ENCODE data around the gene PLCB1. TPM values are rescaled to one million over a fixed set of nuclear protein-coding genes. Genes with fewer than 3 reads are reported as not detected.

PLCB1 gene
- total and polyA plus RNA-seq, 2 of the 4 experiments (the other 2 are of a cell fraction), result 5.6 to 16.1 TPM

GRCh38 chr20:8525017-8525343 is 392.9 kb downstream of the PLCB1 start:
- DNase-seq (no peak), ATAC-seq (ENCODE audit: low read depth) (no peak)
- H4K20me1 ChIP-seq (ENCODE audit: insufficient read depth, low read length), result no peaks in the 10 kb centered on the region
- BruUV-seq (replicated peaks), result no TSS peak
- H3K9ac ChIP-seq (ENCODE audit: low read depth, low read length), result no peak overlapping the region
- ChIA-PET CTCF (no interaction called here), POLR2A (ENCODE audit: unreplicated experiment) (no interaction called here)
- no peaks in the 10 kb centered on the region; the same call in 1 of the 2 replicates for H3K4me1 ChIP-seq (ENCODE audit: control insufficient read depth, insufficient read depth, low read length)
- H3K4ac ChIP-seq (ENCODE audit: low read depth, low read length), result no peak overlapping the region
- dilution Hi-C loops (cut with HindIII; ENCODE audit: low sequenced_read_pairs, unreplicated experiment) (no loop called here), in situ Hi-C loops (cut with MboI; ENCODE audit: low sequenced_read_pairs) (no loop called here), intact Hi-C loops (cut with micrococcal nuclease) (no loop called here)
- H3K36me3 ChIP-seq (ENCODE audit: control insufficient read depth, insufficient read depth, low read length), result no peaks in the 10 kb centered on the region
- H3K27ac ChIP-seq (ENCODE audit: insufficient read depth, low read length), result no peak overlapping the region
- H2AFZ ChIP-seq (replicated peaks; ENCODE audit: low read length, poor library complexity), result no peak overlapping the region
- no peaks in the 10 kb centered on the region for H3K9me1 ChIP-seq (ENCODE audit: insufficient read depth, low read length)
- no peak overlapping the region for H2BK15ac ChIP-seq (ENCODE audit: low read depth, low read length)
- no peak overlapping the region for H2BK5ac ChIP-seq (ENCODE audit: low read depth, low read length, poor library complexity, severe bottlenecking)
- no peak overlapping the region for H2AK5ac ChIP-seq (ENCODE audit: low read depth, low read length)
- no peak overlapping the region for H2BK20ac ChIP-seq (ENCODE audit: low read depth, low read length)
- no peak overlapping the region for H3K4me2 ChIP-seq (ENCODE audit: low read depth, low read length)
- H2AK9ac ChIP-seq (replicated peaks; ENCODE audit: low read depth, low read length, poor library complexity), result no peak overlapping the region
- no peak overlapping the region for H3K18ac ChIP-seq (ENCODE audit: low read depth, low read length)
- no peak overlapping the region; the same call in 1 of the 2 replicates for H4K91ac ChIP-seq (ENCODE audit: insufficient read depth, low read depth, low read length)
- H3K27me3 ChIP-seq (ENCODE audit: control insufficient read depth, insufficient read depth, low read length), result no peaks in the 10 kb centered on the region
- no peaks in the 10 kb centered on the region for H3K9me3 ChIP-seq (ENCODE audit: control insufficient read depth, insufficient read depth, low read length)
- no peak overlapping the region for H4K5ac ChIP-seq (ENCODE audit: low read depth, low read length)
- H3K56ac ChIP-seq (ENCODE audit: extremely low read depth, insufficient read depth, low read length), result no peak overlapping the region
- TF ChIP-seq SMC3 (IDR thresholded peaks at IDR 0.05; ENCODE audit: low read depth, low read length) (no peak), MAFK (IDR thresholded peaks at IDR 0.05; ENCODE audit: low read depth, low read length) (peak; percentile 89)
- no peaks in the 10 kb centered on the region for H3K79me1 ChIP-seq (ENCODE audit: low read depth in 1 of 2, low read length in 2 of 2)
- H2BK120ac ChIP-seq (ENCODE audit: low read depth, low read length), result no peak overlapping the region
- no peak overlapping the region for H3K14ac ChIP-seq (replicated peaks; ENCODE audit: low read depth, low read length)
- H3K4me3 ChIP-seq (ENCODE audit: insufficient read depth, low read depth, low read length), result no peak overlapping the region
- H4K8ac ChIP-seq (ENCODE audit: low read depth in 2 of 2, low read length in 2 of 2), result no peak overlapping the region
- no peak overlapping the region for H3K23ac ChIP-seq (ENCODE audit: low read depth, low read length)
